OCI-LY7 (cell line): ENCODE data around the gene DPYSL3. TPM values are rescaled to one million over a fixed set of nuclear protein-coding genes. Genes with fewer than 3 reads are reported as not detected.

Experiments
- BruUV-seq: library from RNA; stranded (reverse); fragments of 400-500 nt; replicated peaks from 2 replicates; lab custom pipeline; 2021; lab: Mats Ljungman, UMichigan
- CTCF ChIA-PET: fragments of 300-600 bp; sonication (Branson Sonifier 250); formaldehyde crosslinking; loops from one replicate; lab custom pipeline; 2022; ENCODE audit warnings: antibody characterized with exemption; ENCODE audit not compliant: unreplicated experiment; lab: Charles Lee
- POLR2A ChIA-PET: fragments of 300-600 bp; sonication (Branson Sonifier 250); formaldehyde crosslinking; loops from one replicate; lab custom pipeline; 2022; ENCODE audit warnings: antibody characterized with exemption; lab: Charles Lee
- DNase-seq: peaks from one replicate; pipeline ENCODE4 v3.0.0-alpha.2; 2015; ENCODE audit warnings: low spot score
- H2AFZ ChIP-seq: fragments of 200-600 bp; sonication (generic), shearing (Covaris generic); 2 replicates; pipeline ENCODE4 v1.6.1; 2014; ENCODE audit warnings: mild to moderate bottlenecking, antibody characterized with exemption, low read length, moderate library complexity
- H3K27ac ChIP-seq: fragments of 200-600 bp; sonication (generic); 2 replicates; pipeline ENCODE4 v1.5.1; 2014; ENCODE audit warnings: mixed run types, low read depth, mild to moderate bottlenecking, moderate library complexity, low read length, inconsistent platforms; ENCODE audit not compliant: poor library complexity, severe bottlenecking
- H3K36me3 ChIP-seq: fragments of 200-600 bp; sonication (generic); 2 replicates; pipeline ENCODE4 v1.6.1; 2014; ENCODE audit warnings: mild to moderate bottlenecking, antibody characterized with exemption, low read length, moderate library complexity, mixed read lengths; ENCODE audit not compliant: insufficient read depth
- H3K4me1 ChIP-seq: fragments of 200-600 bp; sonication (generic); 2 replicates; pipeline ENCODE4 v1.5.1; 2014; ENCODE audit warnings: mild to moderate bottlenecking, low read length; ENCODE audit not compliant: insufficient read depth, poor library complexity, severe bottlenecking
- H3K4me2 ChIP-seq: fragments of 200-600 bp; sonication (generic); 2 replicates; pipeline ENCODE4 v1.6.1; 2014; ENCODE audit warnings: mild to moderate bottlenecking, low read length
- H3K4me3 ChIP-seq: fragments of 200-600 bp; sonication (generic); 2 replicates; pipeline ENCODE4 v1.5.1; 2014; ENCODE audit warnings: mild to moderate bottlenecking, low read depth, low read length; ENCODE audit not compliant: poor library complexity, severe bottlenecking
- H3K79me2 ChIP-seq: fragments of 200-600 bp; sonication (generic); 2 replicates; pipeline ENCODE4 v1.6.1; 2016; ENCODE audit warnings: low read depth, mild to moderate bottlenecking, low read length, moderate library complexity, mixed read lengths; ENCODE audit not compliant: insufficient read depth
- H3K9me2 ChIP-seq: fragments of 200-600 bp; sonication (generic); 2 replicates; pipeline ENCODE4 v1.6.1; 2016; ENCODE audit warnings: mild to moderate bottlenecking, low read length, mixed read lengths; ENCODE audit not compliant: insufficient read depth
- H3K9me3 ChIP-seq: fragments of 200-600 bp; sonication (generic); 2 replicates; pipeline ENCODE4 v1.6.1; 2014; ENCODE audit warnings: mild to moderate bottlenecking, mixed run types, low read length, mixed read lengths
- H4K20me1 ChIP-seq: fragments of 200-600 bp; sonication (generic); 2 replicates; pipeline ENCODE4 v1.6.1; 2014; ENCODE audit warnings: mild to moderate bottlenecking, antibody characterized with exemption, low read length, moderate library complexity, mixed read lengths; ENCODE audit not compliant: insufficient read depth
- EZH2phosphoT487 ChIP-seq: fragments of 200-600 bp; sonication (generic); IDR thresholded peaks from 2 replicates; pipeline ENCODE4 v1.6.1; 2018; ENCODE audit warnings: low read depth, borderline replicate concordance, mild to moderate bottlenecking, mixed run types, antibody characterized with exemption, low read length, moderate library complexity, mixed read lengths
- intact Hi-C: fragments of 100-400 bp; cut with micrococcal nuclease; formaldehyde crosslinking; loops from one replicate; pipeline ENCODE4 v1.10.0; 2022; ENCODE audit not compliant: unreplicated experiment
- total RNA-seq, 2 experiments: library from RNA; depleted of rRNA in 1 of 2; stranded (reverse); fragments of >200 nt in 1 of 2; shearing (Covaris generic) in 1 of 2; gene quantifications; 2 replicates each; pipeline ENCODE4 v1.2.3, GENCODE V29; 2014 to 2022
- TF ChIP-seq, protein P1 (sequence below): fragments of 200-600 bp; sonication (generic); conservative IDR thresholded peaks from 2 replicates; pipeline ENCODE4 v1.5.1; 2014; ENCODE audit warnings: mild to moderate bottlenecking, antibody characterized with exemption, low read length, moderate library complexity, mixed read lengths

The DPYSL3 gene
- total RNA-seq, 2 experiments from 2014 or later, result not detected

DNA sequence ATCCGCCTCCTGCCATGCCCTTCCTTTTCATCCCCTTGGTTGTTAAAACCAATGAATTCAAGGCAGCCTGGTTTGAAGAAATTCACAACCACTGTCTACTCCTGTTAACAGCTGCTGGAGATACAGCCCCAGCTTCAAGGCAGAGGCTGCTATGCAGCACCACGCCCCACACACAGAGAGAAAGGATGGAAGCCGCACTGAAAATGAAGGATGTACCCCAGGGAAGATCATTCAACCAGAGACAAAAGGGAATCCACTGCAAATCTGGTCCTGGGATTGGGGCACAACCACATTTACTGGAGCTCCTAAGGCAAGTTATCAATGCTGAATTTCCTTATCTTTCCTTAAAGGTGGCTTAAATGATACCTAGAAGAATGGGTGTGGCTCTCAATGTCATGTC lies 58.7 kb downstream of the DPYSL3 start:
- Histone ChIP-seq H3K4me1 (peaks cover 16% of the 10 kb centered on the region), H3K79me2 (no peaks in the 10 kb centered on the region), H3K9me2 (no peaks in the 10 kb centered on the region), H3K4me2 (no peak overlapping the region), H3K36me3 (no peaks in the 10 kb centered on the region), H4K20me1 (no peaks in the 10 kb centered on the region), H2AFZ (no peak overlapping the region), H3K4me3 (no peak overlapping the region), H3K27ac (no peak overlapping the region), H3K9me3 (no peaks in the 10 kb centered on the region)
- DNase-seq, result no peak
- ChIA-PET CTCF (no interaction called here), POLR2A (no interaction called here)
- intact Hi-C loops, result no loop called here
- no TSS peak for BruUV-seq
- TF ChIP-seq, protein P1, sequence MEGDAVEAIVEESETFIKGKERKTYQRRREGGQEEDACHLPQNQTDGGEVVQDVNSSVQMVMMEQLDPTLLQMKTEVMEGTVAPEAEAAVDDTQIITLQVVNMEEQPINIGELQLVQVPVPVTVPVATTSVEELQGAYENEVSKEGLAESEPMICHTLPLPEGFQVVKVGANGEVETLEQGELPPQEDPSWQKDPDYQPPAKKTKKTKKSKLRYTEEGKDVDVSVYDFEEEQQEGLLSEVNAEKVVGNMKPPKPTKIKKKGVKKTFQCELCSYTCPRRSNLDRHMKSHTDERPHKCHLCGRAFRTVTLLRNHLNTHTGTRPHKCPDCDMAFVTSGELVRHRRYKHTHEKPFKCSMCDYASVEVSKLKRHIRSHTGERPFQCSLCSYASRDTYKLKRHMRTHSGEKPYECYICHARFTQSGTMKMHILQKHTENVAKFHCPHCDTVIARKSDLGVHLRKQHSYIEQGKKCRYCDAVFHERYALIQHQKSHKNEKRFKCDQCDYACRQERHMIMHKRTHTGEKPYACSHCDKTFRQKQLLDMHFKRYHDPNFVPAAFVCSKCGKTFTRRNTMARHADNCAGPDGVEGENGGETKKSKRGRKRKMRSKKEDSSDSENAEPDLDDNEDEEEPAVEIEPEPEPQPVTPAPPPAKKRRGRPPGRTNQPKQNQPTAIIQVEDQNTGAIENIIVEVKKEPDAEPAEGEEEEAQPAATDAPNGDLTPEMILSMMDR, result no peak
- no peak for TF ChIP-seq EZH2phosphoT487

DNA sequence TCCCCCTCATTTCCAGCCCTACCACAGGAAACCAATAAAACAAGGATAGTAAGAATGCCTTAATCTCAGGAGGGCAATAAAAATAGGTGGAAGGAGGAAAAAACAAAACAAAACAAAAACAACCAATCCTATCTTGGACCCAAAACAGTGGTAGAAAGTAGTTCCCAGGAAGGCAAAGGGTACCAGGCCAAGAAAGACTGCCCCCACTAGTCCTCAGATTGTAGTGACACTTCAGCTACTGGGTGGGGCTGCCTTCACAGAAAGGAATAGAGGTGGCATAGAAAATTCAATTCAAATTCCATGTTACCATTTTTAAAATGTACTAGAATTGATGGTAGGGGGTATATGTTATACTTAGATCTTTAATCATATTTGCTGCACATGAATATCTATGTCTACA lies 59.3 kb downstream of the DPYSL3 start:
- Histone ChIP-seq H3K9me2 (no peaks in the 10 kb centered on the region), H3K9me3 (no peaks in the 10 kb centered on the region), H3K36me3 (no peaks in the 10 kb centered on the region), H3K27ac (no peak overlapping the region), H2AFZ (no peak overlapping the region), H4K20me1 (no peaks in the 10 kb centered on the region), H3K79me2 (no peaks in the 10 kb centered on the region), H3K4me1 (peaks cover 11% of the 10 kb centered on the region), H3K4me2 (no peak overlapping the region), H3K4me3 (no peak overlapping the region)
- CTCF ChIA-PET, result no interaction called here
- BruUV-seq, result no TSS peak
- POLR2A ChIA-PET, result no interaction called here
- intact Hi-C loops, result no loop called here
- no peak for TF ChIP-seq EZH2phosphoT487
- TF ChIP-seq, protein P1, result 0 out of 2 replicates have a peak, but pooled peaks have one; percentile 16
- no peak for DNase-seq

DNA sequence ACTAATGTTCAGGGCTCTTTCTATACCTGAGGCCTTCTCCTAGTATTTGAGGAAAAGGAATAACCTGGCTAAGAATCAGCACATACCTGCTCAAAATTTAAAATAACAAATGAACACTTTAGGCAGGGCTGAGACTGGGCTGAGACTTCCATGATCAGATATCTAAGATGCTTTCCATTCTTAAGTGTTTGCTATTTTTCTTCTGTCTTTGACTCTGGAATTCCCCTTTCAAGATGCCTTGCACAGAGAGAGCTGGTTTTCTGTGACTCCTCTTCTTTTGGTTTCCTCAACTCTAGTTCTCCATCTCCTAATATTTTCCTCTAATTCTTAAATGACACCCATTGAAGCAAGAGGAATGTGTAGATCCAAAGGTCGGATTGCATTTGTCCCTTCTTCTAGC lies 61.1 kb downstream of the DPYSL3 start:
- no peaks in the 10 kb centered on the region for H3K36me3 ChIP-seq
- H4K20me1 ChIP-seq, result no peaks in the 10 kb centered on the region
- no peaks in the 10 kb centered on the region for H3K9me3 ChIP-seq
- no peak overlapping the region for H3K27ac ChIP-seq
- H2AFZ ChIP-seq, result no peak overlapping the region
- H3K4me2 ChIP-seq, result no peak overlapping the region
- no TSS peak for BruUV-seq
- H3K4me3 ChIP-seq, result no peak overlapping the region
- POLR2A ChIA-PET, result interaction anchor here (1.0 kb wide), 1 partner anchor 137 kb away, joined by 4 read pairs; no protein-coding TSS in a partner anchor
- no peaks in the 10 kb centered on the region for H3K9me2 ChIP-seq
- intact Hi-C loops, result no loop called here
- no peaks in the 10 kb centered on the region for H3K79me2 ChIP-seq
- no peaks in the 10 kb centered on the region for H3K4me1 ChIP-seq
- DNase-seq, result no peak
- TF ChIP-seq, protein P1, result no peak
- no peak for TF ChIP-seq EZH2phosphoT487
- CTCF ChIA-PET, result no interaction called here
